HG03095 (cell line): Measurements from ENCODE around the gene STRA6.

Source experiments
- ATAC-seq: cut with Tn5 transposase; IDR thresholded peaks from one replicate; pipeline ENCODE4 v1.9.1; 2021; ENCODE audit warnings: moderate library complexity; ENCODE audit not compliant: unreplicated experiment

The STRA6 gene

DNA sequence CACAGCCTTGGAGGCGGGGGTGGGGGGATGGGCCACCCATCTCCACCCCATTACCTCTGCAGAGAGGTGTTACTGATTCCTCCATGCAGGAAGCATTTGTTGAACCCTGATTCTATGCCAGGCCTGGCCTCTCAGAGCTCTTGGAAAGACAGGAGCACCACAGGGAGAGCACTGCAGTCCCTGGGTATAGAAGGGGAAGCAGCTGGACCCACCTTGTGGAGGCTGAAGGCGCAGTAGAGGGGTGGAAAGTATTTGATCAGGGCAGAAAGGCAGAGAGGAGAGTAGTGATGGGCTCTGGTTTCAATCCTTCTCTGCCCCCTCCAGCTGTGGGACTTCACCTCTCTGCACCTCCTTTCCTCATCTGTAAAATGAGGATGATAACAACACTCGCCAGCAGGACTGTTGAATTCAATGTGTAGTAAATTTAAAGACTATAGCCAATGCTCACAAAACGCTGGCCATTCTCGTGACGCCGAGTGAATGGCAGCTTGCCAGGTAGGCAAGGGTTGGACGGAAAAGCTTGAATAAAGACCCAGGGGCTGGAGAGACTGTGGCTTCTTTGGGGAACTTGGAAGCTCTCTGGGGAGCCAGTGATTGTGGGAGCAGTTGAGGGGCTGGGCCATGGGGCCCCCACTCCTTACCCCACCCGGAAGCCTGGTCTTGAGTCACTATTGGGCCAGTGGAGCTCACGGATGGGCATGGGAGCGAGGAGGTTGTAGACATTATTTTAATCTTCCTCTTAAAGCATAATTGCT lies 25.6 kb upstream of the STRA6 start:
- ATAC-seq = no peak

DNA sequence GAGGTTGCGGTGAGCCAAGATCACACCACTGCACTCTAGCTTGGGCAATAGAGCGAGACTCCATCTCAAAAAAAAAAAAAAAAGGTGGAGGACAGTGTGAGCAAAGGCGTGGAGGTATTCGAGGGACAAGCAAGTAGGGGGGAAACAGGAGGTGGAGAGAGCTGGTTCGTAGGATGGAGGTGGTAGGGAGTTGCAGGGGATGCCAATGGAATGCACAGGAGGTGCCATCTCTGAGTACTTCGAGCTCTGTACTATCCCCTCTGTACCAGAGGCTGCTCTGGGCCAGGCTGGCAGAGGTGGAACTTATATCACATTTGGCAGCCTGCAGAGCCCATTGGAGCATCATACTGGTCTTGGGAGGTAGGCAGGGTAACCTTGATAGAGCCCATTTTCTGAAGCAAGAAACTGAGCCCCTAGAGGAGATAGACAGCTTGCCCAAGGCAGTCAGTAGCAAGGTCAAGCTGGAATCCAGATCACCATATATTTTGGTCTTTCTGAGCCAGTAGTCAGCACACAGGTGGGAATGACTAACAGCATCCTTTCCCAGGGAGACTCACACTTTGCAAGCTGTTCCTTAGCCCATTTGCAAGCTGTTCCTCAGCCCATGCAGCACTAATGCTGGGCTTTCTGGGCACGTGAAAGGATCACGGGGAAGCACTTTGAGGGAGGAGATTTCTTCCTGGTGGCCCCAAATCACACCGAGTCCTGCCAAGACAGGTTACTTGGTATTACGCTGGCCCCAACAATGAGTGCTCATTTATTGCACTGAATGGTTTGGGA lies 24.4 kb upstream of the STRA6 start:
- no peak for ATAC-seq

DNA sequence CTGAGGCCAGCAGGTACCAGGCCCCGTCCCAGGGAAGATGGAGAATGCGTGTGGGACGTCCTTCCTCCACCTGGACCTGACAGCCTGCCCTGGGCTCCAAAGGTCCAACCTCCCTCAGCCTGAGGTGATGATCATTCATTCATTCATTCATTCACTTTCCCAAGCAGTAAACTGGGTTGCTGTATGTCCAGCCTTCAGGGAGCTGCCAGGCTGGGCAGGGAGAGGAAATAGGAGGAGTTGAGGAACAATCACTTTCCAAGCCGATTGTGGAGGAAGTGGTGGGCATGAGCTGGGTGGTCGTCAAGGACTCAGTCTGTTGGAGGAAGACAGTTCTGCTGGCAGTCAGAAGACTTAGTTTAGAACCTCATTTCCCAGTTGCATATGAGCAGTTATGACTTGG lies 23.3 kb upstream of the STRA6 start:
- no peak for ATAC-seq

DNA sequence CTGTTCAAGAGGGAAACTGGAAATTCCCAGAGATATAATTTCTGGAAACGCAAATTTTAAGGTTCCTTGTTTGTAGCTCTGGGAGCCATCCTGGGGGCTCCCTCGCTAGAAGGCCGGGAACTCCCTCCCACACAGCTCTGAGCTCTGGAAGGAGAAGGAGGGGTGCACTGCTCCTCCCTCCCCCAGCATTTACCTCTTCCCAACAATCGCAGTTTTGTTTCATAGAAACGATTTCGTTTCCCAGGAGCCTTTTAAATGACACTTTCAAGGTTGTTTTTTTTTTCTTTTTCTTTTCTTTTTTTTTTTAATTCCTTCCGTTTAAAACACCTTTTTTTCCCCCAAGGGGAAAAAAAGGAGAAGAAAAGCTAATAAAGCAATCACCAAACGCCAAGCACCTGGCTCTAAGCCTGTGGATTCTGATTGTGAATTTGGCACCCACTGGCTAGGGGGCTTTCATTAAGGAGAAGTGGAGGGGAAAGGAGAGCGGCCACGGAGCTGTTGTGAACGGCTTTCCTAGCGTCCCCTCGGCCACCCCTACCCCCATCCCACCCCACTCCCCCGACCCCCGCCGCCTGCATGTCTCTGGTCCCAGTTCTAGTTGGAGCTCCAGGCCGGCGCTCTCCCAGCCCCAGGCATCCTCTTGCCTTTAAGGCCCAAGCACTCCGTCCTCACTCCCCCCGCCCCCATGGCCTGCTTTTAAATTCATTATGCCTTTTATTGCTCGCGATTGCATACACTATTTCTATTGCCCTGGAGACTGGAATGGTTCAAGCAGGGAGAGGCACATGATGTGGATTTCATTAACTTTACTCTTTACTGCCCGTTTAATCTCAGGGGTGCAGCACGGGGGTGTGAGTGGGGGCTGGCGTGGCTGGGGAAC lies 19.9 kb upstream of the STRA6 start:
- no peak for ATAC-seq

DNA sequence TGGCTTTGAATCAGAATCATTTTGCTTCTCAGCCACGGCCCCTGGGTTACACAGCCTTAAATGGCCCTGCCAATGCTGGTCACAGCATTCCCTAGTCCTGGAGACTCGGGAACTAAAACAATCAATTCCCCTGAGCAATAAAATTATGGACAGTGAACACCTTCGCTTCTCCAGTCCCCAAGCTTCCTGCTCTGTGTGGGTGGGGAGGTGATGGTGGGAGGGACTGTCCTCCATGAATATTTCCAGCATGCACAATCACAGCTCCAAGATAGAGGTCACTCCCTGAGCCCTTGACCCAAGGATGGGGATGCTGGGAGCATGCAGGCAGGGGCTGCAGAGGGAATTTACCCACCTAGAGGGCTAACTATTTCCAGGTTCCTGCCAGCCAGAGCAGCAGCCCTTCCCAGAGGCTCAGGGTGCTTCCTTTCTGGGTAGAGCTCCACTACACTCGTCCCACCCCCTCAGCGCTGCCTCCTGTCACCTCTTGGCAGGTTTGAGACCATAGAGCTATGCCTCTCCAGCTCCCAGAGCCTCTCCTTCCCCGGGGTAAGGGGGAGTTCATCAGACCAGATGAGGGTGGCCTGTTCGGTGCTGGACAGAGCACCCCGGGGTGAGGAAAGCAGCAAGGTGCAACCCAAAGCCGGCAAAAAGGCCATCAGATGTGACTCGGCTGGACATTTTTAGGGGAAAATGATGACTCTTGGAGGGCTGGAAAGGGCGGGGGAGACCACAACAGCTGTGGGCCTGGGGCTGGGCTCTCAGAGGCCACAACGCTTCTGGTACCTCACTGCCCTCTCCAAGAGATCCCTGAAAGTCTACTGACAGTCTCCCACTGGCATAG lies 19.0 kb upstream of the STRA6 start:
- no peak for ATAC-seq

DNA sequence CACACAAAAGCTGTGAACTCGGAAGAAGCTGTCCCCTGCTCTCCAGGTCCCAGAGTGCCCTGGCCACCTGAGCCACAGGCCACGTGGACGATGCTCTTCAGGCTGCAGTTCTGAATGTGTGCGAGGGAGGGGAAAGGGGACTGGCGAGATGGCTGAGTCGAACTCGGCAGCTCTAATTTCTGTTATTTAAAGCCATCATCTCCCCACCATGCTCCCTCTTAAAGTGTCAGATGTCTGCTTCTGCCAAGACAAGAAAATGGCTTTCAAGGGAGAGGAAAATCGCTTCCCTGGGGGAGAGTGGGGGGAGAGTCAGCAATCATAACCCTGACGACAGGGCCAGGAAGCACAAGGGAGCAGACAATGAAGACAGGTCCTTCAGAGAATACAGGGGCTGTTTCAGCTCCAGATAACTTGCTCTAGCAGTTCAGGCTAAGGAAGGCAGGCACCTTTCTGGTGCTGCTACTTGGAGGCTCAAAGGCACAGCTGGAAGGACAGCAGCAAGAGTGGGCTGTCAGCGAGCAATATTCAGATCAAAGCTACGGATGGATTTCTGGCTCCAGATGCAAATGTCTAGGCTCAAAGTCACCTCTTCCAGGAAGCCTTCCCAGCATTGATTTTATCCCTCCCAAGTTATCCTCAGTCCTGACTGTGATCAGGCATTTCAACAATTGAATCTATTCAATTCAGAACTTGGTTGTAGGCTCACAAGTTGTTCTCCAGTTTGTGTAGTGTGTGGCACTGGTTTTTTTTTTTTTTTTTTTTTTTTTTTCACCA lies 18.1 kb upstream of the STRA6 start:
- no peak for ATAC-seq

DNA sequence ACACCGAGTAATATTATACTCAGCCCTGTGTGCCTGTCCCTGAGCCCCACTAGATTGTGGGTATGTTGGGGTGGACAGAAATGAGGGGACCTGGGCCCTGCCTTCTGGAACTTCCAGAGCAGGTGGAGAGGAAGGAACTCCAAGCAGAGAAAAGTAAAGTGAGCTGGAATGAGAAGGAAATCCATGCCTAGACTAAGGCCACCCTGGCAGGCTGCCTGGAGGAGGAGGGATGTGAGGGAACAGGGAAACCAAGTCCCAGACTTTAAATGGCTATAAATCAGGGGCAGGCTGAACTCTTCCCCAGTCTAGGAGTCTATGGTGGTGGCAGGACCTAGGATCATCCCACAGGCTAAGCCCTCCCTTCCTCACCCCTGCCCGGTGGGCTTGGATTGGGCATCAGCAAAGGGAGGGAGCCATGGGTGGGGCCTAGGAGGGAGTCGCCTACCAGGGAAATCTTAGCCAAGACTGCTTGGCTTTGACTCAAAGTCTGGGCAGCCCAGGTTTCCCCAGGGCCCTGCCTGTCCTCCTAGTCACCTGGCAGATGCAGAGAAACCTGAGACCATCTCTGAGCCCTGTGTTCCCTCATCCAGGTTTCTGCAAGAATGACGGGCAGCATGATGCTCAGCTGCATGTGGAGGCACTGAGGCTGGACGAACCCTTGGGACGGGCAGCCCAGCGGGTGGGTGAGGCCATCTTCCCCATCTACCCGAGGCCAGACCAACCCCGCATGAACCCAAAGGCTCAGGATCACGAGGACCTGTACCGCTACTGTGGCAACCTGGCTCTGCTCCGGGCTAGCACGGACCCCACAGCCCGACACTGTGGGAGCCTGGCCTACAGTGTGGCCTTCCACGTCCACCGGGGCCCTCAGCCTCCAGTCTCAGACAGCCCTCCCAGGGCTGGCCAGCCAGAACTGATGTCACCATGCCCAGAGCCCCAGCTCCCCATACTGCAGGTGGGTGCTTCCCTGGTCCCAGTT lies 15.6 kb upstream of the STRA6 start:
- no peak for ATAC-seq

DNA sequence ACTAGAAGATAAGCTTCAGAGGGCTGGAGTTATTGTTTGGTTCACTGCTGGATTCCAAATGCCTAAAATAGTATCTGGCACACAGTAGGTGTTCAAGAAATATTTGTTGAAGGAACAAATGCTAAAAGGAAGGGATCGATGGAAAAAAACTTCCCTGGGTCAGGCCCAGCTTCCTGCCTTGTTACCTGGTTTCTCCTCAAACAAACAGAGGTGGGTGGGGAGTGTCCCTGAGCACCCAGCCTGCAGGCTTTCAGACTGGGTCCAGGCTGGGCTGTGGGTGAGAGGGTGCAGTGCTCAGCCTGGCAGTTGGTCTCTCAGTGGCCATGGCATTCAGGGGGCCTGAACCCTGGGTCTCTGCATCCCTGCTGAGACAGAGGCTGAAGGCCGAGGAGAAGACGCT lies 14.4 kb upstream of the STRA6 start:
- no peak for ATAC-seq

DNA sequence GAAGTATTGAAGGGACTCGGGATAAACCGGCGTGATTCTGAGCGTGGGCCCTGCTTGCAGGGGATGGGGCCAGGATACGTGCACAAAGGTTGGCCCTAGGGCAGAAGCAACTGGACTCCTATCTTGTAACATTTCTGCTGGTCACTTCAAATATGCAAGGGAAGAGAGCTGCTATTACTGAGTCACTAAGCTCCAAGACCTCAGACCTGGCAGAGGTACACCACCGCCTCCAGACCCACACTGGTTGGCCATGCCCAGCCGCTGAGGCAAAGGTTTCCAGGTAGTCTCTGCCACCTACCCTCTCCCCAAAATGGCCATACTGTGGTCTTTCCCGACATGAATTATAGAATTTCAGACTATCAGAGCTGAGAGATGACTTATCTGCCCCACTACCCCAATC lies 13.4 kb upstream of the STRA6 start:
- ATAC-seq = no peak

DNA sequence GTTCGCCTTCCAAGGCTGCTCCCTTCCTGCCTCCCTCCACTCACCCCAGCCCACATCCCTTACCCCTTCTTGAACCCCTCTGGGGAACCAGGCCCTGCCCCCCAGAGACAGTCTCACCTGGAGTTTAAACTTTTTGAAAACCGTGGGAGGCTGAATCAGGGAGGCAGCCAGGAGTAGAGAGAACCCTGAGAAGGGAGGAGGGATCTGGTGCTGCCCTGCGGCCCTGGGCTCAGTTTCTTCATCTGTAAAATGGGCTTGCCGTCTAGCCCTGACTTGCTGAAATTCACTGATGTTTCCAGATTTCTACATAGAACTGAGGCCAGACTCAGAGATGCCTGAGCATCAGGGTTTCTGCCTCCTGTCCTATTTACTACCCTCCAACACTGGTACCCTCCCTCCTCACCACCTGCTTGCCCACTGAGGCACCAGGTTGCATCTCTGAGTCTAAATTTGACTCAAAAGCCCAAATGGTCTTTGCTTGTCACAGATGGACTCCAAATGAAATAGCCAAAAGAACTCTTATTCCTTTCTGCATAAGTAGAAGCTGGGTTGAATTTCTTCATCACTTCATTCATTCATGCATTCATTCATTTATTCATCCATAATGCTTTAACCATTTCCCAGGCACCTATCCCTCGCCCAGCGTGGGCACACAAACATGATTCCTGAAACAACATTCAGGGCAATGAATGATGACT lies 11.9 kb upstream of the STRA6 start:
- ATAC-seq = no peak

DNA sequence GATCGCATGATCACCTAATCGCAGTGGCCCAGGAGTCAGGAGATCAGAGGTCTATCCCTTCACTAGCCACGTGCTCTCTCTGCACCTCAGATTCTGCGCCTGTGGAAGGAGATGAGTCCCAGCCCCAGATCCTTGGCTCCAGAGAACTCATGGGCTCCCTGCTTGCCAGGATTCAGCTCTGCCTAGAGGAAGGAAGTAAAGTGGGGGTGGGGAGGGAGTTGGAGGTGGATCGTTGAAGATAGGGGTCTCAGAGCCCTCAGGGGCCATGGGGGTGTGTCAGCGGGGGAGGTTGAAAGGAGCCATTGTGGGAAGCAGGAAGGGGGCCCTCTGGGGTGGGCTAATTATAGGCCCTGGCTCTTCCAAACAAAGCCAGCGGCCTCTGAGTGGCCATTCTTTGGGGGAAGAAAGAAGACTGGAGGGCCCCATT lies 11.3 kb upstream of the STRA6 start:
- no peak for ATAC-seq

DNA sequence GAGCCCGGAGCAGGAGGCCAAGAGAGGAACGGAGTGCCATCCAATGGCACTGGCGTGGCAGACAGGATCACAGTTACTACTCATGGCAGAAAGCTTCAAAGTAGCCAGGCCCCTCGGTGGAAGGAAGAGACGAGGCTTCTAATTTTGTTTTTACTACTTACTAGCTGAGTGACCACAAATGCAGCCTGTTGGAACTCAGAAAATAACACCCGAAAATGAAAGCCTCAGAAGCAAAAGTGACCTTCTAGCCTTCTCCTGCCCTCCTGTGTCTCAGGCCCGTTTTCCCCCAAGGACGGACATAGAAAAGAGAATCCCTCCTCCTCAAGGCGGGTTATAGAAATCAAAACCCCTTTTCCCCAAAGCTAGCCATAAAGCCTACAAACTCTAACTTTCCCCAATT lies 9.9 kb upstream of the STRA6 start:
- ATAC-seq = no peak

DNA sequence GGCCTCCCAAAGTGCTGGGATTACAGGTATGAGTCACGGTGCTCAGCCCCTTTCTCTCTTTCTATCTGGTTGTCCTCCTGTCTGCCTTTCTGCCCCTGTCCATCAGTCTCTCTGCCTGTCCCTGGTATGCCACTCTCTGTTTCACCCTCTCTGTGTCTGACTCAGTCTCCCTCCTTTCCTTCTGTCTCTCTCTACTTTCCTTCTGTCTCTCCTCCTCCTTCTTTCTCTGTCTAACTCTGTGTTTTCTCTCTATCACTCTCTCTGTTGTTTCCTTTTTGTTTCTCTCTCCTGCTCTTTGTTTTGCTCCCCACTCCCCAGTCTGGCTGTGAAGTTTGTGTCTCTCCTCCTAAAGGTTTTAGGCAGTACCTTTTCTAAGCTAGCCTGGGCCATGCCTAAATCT lies 9.1 kb upstream of the STRA6 start:
- ATAC-seq = no peak

DNA sequence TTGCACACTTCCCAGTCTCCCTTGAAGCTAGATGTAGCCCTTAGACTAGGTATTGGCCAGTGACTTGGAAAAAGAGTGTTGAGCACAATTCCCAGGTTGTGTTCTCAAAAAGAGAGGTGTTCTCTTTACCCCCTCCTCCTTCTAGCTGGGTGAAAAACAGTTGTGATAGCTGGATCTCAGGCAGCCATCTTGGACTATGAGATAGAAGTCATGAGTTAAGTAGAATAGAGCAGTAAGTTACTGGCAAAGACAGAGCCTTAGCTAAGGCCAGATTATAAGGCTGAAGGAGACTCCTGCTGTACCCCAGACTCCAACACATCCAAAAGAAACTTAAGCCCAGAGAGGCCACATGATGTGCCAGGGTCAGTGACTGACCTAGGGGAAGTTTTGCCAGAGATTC lies 8.1 kb upstream of the STRA6 start:
- ATAC-seq = no peak

DNA sequence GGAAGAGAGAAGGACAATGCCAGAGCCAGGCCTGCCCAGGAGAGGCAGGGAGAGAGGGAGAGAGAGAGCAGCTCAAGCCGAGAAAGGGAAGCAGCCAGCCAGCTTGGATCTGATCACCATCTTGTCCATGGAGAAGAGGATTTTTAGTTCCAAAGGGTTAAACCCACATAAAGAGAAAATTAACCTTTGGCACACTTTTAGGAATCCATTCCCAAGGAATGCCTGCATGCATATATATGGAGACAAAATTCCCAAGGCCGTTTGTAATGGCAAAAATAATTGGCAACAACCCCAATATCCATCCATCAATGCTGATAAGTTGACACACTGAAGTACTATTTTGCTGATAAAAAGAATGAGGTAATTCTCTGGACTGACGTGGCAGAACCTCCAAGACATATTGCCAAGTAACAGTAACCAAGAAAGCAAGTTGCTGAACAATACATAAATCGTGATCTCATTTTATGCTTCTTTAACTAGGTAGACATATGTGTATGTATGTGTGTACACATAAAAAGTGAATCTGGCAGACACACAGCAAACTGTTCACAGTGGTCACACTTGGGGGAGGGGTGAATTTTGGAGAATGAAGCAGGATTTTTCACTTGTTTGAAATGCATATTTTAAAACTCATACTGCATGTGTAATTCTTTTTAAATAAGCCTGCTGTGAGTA lies 7.5 kb upstream of the STRA6 start:
- no peak for ATAC-seq

DNA sequence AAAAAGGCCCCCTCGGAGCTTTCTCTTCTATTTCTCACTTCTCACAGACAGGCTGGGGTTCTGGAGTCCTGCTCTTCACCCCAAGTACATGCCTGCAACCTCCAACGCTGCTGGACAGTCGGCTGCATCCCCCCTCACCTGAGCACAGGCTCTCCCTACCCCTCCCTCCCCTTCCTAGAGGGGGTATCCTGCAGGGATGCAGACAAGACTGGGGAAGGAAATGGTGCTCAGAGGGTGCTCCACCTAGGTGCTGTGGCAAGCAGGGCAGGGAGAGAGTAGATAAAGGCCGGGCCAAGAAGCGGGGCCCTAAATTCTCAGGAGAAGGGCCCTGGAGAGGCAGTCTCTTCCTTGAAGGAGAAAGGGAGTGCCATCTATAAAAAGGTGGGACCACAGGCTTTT lies 7.0 kb upstream of the STRA6 start:
- no peak for ATAC-seq

DNA sequence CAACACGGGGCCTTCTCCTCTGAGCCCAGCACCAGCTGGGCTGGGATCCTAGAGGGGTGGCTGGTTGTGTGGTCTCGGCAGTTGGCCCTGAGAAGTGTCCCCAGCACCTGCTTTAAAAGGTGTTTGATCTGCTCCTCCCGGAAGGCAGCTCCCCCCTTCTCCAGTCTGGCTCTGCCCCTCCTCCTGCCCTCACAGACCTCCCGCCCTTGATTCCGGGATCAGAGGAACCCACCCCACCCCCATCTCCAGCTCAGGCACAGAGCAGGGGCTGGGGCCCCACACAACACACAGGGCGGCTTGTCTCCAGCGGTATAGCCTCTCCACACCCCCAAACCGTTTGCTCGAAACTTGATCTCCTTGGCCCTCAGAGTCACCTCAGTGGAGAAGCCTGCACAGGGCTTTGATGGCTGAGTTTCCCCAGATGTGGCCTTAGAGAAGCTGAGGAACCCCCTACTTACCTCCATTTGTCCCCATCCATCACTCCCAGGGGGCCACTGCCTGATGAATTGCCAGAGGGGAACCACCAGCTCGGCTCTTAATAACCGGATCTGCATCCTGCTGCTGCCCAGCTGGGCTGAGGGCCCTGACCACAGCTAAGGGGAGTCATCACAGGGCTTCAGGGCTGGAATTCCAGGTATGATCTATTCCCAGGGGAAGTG lies 6.4 kb upstream of the STRA6 start:
- no peak for ATAC-seq
